A549 treated with AZD9567 at 1 μM for 4 hours (cell line): ENCODE results near the gene AHI1. TPM values are rescaled to one million over a fixed set of nuclear protein-coding genes. Genes with fewer than 3 reads are reported as not detected.

Experiments
- total RNA-seq: library from RNA; stranded (reverse); fragments of 200-300 nt; extraction: Qiagen RNA extraction; gene quantifications from 5 replicates; pipeline ENCODE4 v1.2.3, GENCODE V29; 2022; ENCODE audit not compliant: insufficient read depth

AHI1 gene
- total RNA-seq: 8.2 to 11.0 TPM (median 8.8 TPM) in 5 replicates

DNA sequence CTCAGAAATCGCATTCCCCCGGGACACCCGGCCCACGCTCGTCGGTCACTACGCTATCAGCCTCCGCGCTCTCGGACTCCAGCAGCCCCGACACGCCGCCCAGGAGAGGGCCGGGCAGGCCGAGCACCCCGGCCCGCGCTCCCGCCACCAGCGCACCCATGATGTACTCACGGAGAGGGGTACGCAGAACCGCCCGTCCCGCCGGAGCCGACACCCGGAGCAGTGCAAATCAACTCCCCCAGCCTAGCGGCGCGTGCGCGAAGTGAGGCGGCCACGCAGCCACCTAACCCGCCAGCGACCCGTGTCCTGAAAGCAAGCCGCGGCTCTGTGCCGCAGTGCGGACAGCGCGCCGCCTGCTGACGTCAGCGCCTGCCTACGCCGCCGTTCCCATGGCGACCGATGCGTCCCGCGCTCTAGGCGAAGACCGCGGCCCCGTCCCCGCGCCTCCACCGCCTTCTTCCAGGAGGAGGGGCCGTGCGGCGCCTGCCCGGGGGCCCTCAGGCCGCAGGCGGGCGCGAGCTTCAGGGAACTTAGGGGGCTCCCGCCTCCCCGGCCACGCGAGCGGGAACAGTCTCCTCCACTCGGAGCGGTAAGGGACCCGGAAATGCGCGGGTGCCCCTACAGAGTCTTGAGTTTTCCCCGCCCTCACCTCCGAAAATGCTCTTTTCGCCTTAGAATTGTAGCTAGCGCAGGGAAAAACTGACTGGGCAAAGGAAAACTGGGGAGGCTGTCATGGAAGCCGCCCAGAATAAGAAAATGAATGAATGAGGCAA is at the start of gene AHI1:
Gene AHI1, minus strand, starts transcription at position 329 of the 773 bp plus-strand sequence. CDS start 5,503 bp downstream, outside the sequence.

